ENCODE data around the gene PTPN14.
"Not testable (repeated sequence)": the region's sequence is repeated elsewhere in the genome, so short reads cannot be mapped to it uniquely, and the experiment has no call there.

The PTPN14 gene

GRCh38 chr1:214485151-214485550, 66.3 kb downstream of the PTPN14 start:
- FAIRE-seq (no peak), DNase-seq (ENCODE audit: extremely low spot score, insufficient read length, low read depth) (no peak)

GRCh38 chr1:214483180-214483579, 68.2 kb downstream of the PTPN14 start:
- not testable (repeated sequence) for FAIRE-seq; DNase-seq (ENCODE audit: extremely low spot score, insufficient read length, low read depth)

- FAIRE-seq; DNase-seq (ENCODE audit: extremely low spot score, insufficient read length, low read depth): not testable (repeated sequence)
Measured at GRCh38 chr1:214481983-214482634, 69.3 kb downstream of the PTPN14 start.

GRCh38 chr1:214476986-214477870, 74.2 kb downstream of the PTPN14 start:
- no peak for FAIRE-seq
- no peak for DNase-seq (ENCODE audit: extremely low spot score, insufficient read length, low read depth)

GRCh38 chr1:214476229-214476985, 75.0 kb downstream of the PTPN14 start:
- FAIRE-seq (no peak), DNase-seq (ENCODE audit: extremely low spot score, insufficient read length, low read depth) (no peak)

DNA sequence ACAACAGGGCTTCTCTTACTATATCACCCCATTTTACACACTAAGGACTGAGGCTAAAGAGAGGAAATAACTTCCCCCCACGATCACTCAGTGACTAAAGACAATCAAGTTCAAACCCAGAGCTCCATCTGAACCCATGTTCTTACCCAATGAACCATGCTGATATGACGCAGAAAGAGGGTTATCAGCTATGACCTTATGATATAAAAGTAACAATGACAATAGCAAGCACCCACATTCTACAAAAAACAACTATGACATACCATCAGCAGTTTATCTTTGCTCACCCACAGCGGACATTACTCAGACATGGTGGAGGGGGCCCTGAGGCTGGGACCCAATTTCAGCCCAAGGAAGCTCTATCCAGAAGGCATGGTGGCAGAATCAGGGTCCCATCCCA, 75.7 kb downstream of the PTPN14 start:
- FAIRE-seq = no peak

DNA sequence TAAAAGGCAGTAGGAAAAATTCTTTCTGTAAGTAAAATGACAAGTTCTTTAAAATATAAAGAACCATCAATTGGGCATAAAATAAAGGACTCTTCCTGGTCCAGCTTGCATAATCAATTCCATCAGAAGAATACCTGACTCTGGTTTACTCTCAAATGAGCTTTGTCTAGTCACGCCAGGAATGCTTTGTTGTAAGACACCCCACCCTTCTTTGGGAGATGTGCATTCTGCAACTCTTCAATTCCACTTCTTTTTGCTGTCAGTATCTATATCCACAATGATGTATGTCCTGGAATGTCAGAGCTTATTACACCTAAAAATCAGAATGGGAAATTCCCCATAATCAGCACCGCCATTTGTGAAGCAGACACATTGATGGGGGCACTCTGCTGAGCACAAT, 76.1 kb downstream of the PTPN14 start:
- DNase-seq (ENCODE audit: extremely low spot score, insufficient read length, low read depth) = no peak
- no peak for FAIRE-seq

More for the DNA sequence above, 75.7 kb downstream of the PTPN14 start:
- no peak for DNase-seq (ENCODE audit: extremely low spot score, insufficient read length, low read depth)

- DNase-seq (ENCODE audit: extremely low spot score, insufficient read length, low read depth) (no peak), FAIRE-seq (no peak)
Measured at GRCh38 chr1:214474467-214474866, 76.9 kb downstream of the PTPN14 start.

- FAIRE-seq (no peak), DNase-seq (ENCODE audit: extremely low spot score, insufficient read length, low read depth) (no peak)
Measured at GRCh38 chr1:214473862-214474261, 77.5 kb downstream of the PTPN14 start.

GRCh38 chr1:214473387-214473786, 78.0 kb downstream of the PTPN14 start:
- FAIRE-seq (no peak), DNase-seq (ENCODE audit: extremely low spot score, insufficient read length, low read depth) (no peak)

DNA sequence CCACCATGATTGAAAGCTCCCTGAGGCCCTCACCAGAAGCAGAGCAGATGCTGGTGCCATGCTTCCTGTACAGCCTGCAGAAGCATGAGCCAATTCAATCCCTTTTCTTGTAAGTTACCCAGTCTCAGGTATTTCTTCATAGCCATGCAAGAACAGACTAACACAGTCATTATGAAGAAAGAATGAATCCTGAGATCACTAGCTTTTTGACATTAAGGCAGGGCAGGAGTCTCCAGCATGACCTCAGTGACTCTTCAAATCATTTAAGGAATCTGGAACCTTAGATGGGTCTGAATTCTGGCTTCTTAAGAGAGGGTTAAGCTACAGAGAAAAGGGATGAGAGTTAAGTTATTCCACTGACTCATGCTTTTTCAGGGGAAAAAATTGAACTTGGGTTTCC, 79.0 kb downstream of the PTPN14 start:
- FAIRE-seq (no peak), DNase-seq (ENCODE audit: extremely low spot score, insufficient read length, low read depth) (no peak)

- FAIRE-seq = no peak
- no peak for DNase-seq (ENCODE audit: extremely low spot score, insufficient read length, low read depth)
Measured at GRCh38 chr1:214471458-214471857, 79.9 kb downstream of the PTPN14 start.

DNA sequence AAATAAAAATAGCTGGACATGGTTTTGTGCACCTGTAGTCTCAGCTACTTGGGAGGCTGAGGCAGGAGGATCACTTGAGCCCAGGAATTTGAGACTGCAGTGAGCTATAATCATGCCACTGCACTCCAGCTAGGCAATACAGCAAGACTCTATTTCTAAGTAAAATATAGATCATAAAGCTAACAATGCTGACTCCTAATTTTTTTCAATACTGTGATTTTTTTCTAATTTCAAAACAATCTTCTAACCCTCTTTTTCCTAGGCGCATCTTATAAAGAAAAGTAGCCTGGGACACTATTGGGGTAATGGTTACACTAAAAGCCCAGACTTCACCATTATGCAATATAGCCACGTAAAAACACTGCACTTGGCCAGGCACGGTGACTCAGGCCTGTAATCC, 81.3 kb downstream of the PTPN14 start:
- FAIRE-seq (no peak), DNase-seq (ENCODE audit: extremely low spot score, insufficient read length, low read depth) (no peak)

GRCh38 chr1:214469290-214469689, 82.1 kb downstream of the PTPN14 start:
- no peak for DNase-seq (ENCODE audit: extremely low spot score, insufficient read length, low read depth)
- no peak for FAIRE-seq

GRCh38 chr1:214467078-214467585, 84.3 kb downstream of the PTPN14 start:
- DNase-seq (ENCODE audit: extremely low spot score, insufficient read length, low read depth) (no peak), FAIRE-seq (no peak)

DNA sequence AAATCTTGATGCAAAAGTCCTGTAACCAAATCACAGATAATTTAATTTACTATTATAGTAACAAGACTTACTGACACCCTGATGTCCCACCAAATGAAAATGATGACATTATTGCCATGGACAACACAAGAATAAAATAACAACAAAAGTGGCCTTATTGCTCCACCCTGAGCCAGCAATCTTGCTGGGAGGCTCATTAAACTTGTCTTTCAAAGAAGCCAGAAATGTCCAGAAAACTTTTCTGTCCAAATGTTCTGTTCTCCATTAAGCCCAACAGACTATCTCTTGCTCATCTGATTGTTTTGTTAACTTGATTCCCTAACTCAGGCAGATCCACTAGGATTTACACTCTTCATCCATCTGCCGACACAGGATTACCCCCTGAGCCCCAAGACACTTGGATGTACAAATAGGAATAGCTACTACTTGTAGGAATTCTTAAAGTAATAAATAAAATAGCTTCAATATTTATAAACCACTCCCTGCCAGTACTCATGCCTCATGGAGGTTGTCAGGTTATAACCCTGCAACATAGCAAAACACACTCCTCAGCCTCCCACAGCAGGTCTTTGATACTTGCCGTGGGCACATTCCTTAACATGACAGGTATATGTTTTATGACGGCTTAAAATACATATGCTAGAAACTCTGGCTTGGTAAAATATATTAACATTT, 84.9 kb downstream of the PTPN14 start:
- no peak for FAIRE-seq

GRCh38 chr1:214464445-214465287, 86.7 kb downstream of the PTPN14 start:
- DNase-seq (ENCODE audit: extremely low spot score, insufficient read length, low read depth) (no peak), FAIRE-seq (no peak)

More for the DNA sequence above, 84.9 kb downstream of the PTPN14 start:
- no peak for DNase-seq (ENCODE audit: extremely low spot score, insufficient read length, low read depth)

DNA sequence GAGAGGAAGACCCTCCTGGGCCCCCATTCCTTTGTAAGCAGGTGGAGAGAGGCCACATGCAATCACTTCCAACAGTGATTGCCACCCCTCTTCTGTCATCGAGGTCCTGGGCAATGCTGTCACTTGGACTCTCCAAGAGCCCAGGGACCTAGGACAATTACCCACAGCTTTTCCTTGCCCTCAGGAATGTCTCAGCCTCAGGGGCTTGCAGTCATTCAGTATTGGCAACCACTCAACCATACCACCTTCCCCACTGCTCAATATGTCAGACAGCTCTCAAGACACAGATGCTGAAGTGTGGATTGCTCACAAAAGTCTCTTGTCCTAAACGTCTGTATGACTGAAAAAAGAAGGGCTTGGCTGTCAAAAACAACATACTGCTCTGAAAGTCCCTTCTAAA, 87.8 kb downstream of the PTPN14 start:
- DNase-seq (ENCODE audit: extremely low spot score, insufficient read length, low read depth) (no peak), FAIRE-seq (no peak)

- no peak for DNase-seq (ENCODE audit: extremely low spot score, insufficient read length, low read depth)
- no peak for FAIRE-seq
Measured at GRCh38 chr1:214462882-214463281, 88.5 kb downstream of the PTPN14 start.
